GM18861 (cell line): Measurements from ENCODE around the gene USH2A.

Experiments
- ATAC-seq: cut with Tn5 transposase; IDR thresholded peaks from one replicate; pipeline ENCODE4 v1.9.1; 2021; ENCODE audit not compliant: unreplicated experiment

The USH2A gene

DNA sequence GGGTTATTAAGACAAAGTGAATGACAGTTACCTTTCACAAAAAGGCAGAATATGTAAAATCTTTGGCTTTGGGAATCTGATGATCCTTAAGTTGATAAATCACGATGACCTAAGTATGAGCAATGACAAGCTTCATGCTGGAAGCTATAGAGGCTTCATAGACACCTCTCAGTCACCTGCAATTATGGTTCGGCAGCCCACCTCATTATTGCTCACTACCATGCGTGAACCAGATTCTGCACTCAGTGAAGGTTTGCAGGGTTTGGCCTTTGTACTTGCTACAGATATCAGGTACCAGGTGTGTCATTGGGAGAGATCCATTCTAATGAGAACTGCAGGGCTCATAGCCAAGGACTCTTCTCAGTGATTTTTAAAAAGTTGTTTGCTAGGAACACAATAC lies 692.6 kb downstream of the USH2A start:
- ATAC-seq: no peak

DNA sequence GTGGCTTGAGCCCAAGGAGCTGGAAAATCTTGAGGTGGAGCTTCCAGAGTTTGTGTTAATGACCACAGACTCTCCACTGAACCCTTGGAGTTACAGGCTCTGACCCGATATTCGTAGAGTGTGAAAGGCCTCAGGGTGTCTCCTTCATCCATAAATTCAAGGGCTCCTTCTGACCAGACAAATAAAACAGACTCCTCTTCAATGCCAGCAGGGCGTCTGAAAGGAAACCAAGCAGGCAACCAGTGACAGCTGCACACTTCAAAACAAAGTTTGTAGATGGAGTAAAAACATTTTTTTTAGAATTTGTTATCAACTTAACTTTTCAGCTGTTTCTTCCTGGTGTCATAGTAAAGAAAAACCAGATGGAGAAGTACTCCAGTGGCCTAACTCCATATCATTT lies 695.1 kb downstream of the USH2A start:
- ATAC-seq: no peak

DNA sequence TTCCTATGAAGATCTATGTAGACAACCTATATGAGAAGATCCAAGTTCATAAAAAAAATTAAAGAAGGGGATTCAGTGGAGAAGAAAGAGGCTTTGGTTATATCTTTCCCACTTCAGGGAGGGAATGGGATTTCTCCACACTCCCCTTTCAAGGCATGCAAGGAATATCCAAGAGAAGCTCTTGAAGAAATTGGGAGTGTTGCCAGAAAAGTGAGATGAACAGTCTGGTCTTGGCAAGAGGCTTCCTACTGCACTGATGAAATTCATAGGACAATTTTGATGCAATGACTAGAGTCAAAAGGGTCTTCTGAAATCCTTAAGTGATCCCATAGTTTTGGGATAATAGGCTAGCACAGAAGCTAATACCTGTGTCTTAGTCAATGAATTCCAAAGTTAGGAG lies 703.1 kb downstream of the USH2A start:
- ATAC-seq: no peak

DNA sequence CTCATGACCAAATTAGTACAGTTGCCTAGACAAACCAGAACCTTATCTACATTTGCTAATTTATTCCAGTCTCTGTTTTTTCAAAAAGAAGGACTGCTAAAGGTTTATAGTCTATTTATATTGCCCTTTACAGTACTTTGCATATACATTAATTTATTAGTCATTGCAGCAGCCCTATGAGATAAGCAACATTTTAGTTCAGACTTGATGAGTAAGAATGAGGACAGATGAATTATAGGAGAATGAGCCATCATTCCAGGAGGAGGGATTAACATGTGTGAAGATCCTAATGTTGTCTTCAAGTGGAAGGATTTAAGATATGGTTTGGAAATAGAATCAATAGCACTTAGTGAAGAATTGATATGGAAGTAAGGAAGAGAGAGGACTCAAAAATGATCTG lies 703.7 kb downstream of the USH2A start:
- ATAC-seq: no peak

DNA sequence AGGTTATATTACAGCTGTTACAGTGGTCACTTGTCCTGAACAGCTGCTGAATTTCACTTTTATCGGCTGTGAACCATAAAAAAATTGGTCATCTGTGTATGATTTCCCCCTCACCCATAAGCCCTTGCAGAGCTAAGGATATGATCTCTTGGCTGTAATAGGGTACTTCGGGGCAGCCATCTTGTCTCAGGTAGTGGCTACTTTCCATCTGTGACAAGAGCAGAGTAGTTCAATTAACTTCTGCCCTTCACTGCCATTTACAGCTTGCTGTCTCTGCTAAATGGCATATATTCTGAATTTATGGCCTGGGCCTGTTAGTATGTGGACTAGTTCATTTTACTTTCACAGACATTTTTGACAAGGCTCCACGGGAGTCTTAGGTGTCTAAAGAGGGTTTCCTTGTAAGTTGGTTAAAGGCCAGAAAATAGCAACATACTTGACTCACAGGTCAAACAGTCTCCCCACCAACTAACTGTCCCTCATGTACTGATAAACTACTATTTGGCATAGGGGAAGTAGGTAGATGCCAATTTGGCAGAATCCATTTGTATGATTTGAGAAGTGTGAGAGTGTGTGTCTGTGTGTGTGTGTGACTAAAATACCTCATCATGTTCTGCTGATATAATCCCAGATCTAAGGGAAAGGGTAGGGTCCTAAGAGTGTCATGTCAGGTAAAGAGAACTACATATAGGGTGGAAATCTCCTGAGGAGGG lies 704.5 kb downstream of the USH2A start:
- ATAC-seq: no peak

DNA sequence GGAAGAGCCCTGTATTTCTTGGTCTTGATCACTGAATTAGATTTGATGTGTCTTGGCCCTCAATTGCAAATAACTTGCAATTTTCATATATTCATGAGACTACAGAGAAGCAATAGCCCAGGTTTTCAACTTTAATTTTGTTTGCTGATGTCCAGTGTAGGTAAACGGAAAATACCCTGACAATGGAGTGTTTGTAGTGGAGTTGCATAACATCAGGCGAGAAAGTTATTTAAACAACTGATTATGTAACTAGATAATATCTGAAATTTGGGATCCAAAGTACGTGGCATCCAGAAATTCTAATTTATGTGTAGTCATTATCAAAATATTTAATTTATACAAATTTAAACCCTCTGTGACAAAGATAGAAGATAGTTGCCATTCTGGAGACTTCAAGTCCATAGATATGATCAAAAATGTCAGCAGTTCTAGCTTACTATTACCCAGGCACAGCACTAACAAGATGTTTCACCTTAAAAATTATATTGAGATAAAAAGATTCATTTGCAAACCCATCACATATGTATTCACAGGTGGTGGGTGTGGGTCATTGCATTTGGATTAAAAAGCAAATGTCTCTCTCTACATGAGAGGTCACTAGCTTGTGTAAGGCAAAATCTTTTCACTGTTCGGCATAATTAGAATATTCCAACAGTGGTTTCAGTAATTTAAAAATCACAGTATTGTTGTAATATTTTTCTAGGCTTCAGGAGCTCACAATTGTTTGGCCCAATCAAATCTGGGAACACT lies 705.4 kb downstream of the USH2A start:
- no peak for ATAC-seq

DNA sequence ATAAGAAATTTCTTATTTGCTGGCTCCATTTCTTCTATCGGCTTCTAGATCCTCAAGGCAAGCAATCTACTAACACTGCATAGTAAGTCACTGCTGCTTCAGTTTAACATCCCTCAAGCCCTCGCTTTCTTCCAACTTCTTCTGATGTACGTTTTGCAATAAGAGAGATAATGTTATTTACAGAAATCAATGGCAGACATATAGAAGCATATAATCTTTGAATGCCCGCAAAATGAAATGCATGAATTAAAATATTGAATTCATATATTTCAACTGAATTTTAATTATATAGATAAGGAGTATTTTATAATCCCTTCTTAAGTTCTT lies 712.4 kb downstream of the USH2A start:
- no peak for ATAC-seq

DNA sequence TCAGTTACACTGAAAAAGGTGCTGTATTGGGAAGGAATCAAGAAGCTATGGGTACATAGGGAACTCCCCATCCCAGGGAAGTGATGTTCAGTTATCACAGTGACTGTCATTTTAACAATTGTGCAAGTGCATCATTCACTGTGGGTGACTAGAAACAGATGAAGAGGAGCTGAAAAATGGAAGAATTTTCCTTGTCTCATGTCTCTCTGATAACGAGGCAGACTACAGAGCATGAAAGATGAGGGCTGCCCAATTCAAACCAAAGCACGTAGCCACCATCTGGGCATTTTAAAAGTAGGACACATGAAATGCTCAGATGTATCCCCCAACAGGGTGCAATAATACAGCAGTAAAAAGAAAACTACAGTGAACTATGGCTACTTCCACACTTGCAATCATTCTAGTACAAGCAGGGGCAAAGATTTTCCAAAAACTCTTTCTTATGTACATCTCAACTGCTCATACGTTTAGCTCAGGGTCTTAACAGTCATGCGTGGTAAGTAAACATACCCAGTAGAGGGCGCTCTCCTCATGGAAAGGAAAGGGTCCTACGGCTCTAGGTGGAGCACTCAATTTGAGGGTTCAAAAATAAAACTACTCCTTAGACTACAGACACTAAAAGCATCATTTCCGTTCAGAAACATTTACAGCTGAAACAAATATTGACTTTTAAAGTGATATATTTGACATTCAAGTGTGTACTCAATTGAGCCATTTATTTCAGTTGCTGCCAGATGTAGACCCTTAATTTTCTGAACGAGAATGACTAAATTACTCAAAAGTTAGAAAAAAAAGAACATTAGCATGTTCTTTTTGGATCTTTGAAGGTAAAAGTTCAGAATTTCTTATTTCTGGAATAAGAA lies 713.0 kb downstream of the USH2A start:
- ATAC-seq: peak; percentile 85

DNA sequence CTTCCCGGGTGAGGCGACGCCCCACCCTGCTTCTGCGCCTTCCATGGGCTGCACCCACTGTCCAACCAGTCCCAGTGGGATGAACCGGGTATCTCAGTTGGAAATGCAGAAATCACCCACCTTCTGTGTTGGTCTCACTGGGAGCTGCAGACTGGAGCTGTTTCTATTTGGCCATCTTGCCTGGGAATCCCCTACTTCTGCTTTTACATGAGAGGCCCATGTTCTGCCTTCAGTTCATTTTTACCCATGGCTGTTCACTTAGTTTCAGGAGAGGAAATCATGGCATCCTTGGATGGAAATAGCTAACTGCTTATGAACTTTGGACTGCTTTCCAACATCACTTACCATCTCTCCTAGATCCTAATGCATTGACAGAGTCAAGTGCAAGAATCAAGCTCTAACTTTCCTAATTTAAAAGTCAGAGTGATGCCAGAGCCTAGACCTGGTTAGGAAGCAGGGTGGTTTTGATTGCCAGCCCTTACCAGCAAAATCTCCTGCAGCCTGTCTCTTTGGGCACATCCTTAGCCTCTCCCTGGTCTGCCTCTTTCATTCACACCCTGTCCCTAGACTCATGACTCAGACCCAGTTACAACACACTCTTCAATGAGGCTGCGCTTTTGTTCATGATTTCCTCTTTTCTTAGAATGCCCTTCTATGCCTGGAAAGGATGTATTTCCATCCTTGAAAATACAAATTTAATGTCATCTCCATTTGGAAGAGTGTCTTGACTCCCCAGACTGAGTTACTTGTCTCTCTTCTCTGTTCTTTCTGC lies 719.0 kb downstream of the USH2A start:
- no peak for ATAC-seq

DNA sequence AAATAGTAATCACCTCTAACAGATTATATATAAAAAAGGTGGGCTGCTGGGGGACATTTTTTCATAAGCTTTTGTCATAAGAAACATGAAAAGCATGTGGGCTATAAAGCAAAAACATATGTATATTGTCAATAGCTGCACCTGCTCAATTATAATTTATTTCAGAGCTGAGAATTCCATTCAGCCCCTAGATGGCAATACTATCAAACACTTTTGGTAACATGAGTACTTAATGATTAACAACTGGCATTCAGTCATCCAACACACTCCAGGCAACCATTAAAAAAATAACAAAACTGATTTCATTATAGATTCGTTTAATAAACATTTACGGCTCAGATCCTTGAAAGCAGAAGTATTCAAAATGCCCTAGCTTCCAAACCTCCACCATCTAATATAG lies 741.0 kb downstream of the USH2A start:
- no peak for ATAC-seq

DNA sequence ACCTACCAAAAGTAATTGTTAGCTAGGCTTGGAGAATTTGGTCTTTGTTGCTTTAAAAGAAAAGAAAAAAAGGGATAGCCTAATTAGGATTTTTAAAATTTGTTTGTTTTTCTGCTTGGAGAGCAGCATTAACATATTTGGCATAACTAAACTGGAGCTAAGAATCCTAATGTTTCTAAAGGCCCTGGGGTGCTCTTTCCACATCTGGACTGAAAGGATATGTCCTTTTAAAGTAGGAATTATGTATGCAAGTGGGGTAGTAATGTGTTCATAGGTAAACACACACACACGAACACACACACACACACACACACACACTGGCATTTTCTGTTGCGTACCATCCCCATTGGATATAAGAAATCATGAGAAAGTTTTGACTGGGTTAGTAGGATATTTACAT lies 742.2 kb downstream of the USH2A start:
- no peak for ATAC-seq

DNA sequence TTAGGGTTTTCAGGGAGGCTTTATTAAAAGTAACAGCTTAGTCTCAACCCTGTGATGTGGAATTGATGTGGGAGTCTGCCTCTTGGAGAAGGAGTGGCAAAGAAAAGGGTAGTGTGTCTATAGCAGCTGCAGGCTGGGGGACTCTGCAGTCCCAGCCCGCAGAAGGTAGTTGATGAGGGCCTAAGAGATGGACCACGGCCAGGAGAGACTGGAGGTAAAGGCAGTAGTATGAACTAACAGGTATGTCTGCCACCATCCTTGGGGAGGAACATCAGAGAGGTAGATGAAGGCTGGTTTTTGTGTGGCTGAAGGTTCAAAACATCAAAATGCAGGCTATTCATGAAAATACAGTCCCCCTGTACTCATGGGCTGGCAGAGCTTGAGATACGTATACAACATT lies 744.0 kb downstream of the USH2A start:
- ATAC-seq: no peak

DNA sequence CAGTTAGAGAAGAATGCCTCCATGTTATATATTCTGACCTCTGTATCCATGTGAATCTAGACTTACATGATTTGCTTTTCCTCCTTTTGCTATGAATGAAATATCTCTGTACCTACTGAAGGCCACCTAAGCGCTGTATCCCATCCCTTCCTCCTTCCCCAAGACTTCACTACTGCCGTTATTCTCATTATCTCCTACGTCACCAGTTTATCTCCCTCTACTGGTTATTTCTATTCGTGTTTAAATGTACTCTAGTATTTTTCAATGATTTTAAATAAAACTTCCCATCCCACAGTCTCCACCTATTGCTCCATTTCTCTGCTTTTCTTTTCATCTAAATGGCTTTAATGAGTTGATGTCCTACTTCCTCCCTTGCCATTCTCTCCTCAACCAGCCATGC lies 746.1 kb downstream of the USH2A start:
- no peak for ATAC-seq

DNA sequence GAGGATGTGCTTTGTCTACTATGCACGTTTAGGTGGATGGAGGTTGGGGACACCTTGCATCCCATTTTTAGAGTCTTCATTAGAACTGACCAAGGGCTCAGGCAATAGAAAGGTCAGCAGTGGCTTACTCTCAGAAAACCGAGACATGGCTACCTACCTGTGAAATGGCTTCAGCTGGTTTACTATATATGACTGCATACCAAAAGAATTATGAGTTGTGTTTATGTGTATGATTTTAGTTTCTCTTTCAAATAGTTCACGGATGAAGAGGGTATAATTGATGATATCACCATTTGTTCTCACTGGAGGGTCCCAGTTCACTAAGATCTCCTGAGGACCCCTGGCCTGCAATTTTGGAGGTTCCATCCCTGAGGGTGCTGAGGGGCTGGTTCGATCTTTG lies 749.3 kb downstream of the USH2A start:
- ATAC-seq: no peak

DNA sequence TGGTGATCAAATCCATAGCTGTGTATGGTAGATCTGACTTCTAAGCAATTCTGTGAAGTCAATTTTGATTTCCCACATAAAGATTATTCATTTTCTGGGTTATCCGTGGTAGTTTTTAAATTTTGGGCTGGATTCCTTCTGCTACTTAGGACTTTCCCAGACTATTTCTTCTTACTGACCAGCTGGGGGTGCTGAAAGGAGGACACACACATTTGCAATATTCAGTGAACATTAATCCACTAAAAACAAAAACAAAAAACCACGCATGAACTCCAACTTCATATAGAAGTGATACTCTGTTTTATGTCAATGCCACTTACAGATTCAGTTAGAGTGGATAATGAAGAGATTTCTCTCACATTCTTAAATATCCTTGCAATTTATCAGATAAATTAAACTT lies 750.8 kb downstream of the USH2A start:
- no peak for ATAC-seq

DNA sequence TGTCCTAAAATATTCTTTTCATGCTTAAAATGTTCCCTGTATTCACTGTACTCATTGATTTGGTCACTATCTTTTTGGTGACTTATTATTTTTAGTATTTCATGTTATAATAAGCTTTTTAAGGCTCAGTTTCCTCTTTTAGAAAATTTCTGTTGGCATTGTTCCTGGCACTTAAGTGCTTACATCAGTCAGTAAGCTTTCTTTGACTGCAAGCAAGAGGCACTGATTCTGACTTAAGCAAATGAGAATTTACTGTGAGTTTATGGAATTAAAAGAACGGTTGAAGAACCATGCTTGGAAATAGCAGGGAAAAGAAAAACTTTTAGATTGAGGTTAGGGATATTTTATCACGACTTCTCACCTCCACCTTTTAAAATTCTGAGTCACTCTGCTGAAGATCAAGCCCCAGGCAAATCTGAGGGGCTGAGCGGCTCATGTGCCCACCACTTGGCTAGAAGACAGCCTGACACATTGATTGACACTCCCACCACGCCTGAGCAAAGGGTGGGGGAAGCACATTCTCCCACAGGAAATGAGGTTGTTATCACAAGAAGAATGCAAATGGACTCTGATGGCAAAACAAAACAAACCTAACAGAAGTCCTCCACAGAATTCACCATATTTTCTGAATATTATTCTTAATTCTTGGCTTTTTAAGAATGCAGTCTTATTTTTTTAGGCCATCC lies 753.3 kb downstream of the USH2A start:
- ATAC-seq: no peak

DNA sequence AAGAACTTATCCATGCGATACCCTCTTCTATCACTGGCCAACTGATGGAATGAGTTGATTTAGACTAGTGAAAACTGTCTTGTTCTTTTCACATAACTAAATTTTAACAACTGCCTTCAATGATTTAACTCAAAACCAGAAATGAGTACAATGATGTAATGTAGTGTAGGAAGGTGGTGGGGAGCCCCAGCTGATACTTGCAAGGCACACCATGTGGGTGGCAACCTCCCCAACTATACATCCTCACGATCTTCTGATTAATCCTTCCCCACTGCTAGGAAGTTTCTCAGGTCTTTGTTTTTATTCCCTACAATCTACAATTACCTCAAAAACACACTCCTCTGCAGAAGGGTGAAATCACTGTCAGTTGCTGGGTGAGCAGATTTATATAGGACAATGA lies 755.5 kb downstream of the USH2A start:
- no peak for ATAC-seq

DNA sequence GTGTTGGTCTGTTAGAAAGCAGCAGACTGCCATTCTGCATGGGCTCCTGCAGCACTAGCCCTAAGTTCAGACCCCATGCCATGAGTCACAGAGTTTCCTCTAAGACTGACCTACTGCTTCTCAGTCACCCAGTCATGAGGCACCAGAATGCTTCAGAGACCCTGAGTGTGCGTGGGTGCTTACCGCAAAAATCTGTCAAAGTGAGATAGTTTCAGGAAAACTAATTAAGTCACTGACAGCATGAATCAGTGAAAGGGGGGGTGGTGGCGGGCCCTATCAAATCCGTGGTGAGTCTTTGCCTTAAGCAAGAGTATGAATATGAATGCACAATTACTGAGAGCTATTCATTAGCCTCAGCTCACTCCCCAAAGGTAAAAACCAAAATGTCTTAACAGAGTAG lies 758.0 kb downstream of the USH2A start:
- ATAC-seq: no peak

DNA sequence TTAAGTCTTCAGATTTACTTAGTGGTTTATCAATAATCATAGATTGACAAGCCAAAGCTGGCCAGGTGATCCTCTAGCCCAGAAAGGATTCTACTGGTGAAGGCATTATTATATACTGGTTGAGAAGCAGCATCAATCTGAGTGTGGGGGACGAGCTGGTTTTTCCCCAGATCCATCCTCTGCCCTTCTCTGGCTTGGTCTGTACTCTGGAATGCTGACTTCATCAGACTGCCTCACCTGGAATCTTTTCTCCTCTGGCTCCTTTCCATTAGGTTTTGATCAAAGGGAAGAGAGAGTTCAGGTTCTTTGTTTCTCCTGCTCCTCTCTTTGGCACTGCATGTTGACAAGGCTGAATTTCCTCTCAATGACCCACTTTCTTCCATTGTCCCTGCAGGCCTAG lies 762.2 kb downstream of the USH2A start:
- no peak for ATAC-seq

DNA sequence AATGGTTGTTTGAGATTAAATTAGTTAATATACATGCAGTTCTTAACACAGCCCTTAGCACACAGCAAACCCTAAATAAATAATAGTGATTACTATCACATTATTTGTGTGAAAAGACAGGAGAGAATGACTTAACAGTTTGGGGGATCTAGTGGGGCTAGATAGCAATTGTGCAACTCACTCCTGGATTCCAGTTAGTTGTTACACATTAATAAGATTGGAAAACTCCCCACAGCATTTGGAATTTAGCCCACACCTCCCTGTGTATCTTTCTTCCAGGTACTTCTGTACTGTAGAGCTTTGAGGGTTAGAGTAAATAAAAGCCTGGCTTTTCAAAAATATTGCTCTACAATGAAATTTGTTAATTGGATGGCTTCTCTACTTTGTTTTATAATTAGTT lies 763.0 kb downstream of the USH2A start:
- no peak for ATAC-seq

DNA sequence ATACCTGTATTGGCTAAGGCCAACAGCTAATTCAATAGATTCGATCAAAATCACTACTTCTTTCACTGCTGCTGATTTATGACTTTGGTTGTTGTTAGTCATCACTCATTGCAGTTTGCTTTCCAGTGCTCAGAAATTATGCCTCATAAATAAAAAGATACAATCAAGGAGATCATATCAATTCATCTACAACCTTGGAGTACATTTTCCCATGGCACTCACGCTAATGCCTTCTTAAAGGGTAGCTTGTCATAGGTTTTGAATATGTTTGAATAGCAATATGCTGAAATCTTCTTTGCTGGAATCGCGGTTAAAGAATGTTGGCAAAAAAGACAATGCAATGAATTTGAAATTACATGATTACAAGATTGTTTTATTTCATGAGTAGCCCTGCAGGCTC lies 766.2 kb downstream of the USH2A start:
- no peak for ATAC-seq
